Measurements from ENCODE around the gene OR5V1.
"Not testable (repeated sequence)": the region's sequence is repeated elsewhere in the genome, so short reads cannot be mapped to it uniquely, and the experiment has no call there.

Gene OR5V1

DNA sequence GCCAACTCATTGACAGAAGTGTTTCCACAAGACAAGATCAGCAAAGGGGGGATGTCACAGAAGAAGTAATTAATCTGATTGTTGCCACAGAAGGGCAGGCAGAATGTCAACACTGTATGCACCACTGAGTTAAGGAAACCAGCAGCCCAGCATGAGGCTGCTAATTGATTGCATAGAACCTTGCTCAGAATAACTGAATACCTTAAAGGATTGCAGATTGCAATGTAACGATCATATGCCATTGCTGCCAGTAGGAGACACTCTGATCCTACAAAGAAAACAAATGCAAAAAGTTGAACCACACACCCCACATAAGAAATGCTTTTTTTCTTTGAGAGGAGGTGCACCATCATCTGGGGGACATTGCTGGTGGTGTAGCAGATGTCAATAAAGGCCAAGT, 13.1 kb downstream of the OR5V1 start:
- Histone ChIP-seq H3K27me3 (ENCODE audit: insufficient read depth, low read length, poor library complexity) (peaks cover 7% of the 10 kb centered on the region), H3K4me1 (ENCODE audit: insufficient read depth, low read length) (no peaks in the 10 kb centered on the region), H3K36me3 (ENCODE audit: insufficient read depth, low read length) (no peaks in the 10 kb centered on the region), H3K4me2 (ENCODE audit: insufficient read depth, low read length) (no peak overlapping the region), H3K4me3 (ENCODE audit: low read depth in 1 of 2, low read length in 2 of 2) (no peak overlapping the region), H3K9me3 (ENCODE audit: insufficient read depth, low read length, severe bottlenecking) (no peaks in the 10 kb centered on the region), H3K79me2 (ENCODE audit: insufficient read depth, low read length) (no peaks in the 10 kb centered on the region), H2AFZ (ENCODE audit: low read depth, low read length) (no peak overlapping the region), H4K20me1 (ENCODE audit: insufficient read depth, low read length) (no peaks in the 10 kb centered on the region), H3K27ac (ENCODE audit: low read length) (no peak overlapping the region), H3K9ac (ENCODE audit: low read depth, low read length) (no peak overlapping the region)
- DNase-seq = no peak
- TF ChIP-seq EZH2 (IDR thresholded peaks at IDR 0.05; ENCODE audit: borderline replicate concordance, low read depth, low read length, severe bottlenecking) = no peak
- TF ChIP-seq, protein P1, sequence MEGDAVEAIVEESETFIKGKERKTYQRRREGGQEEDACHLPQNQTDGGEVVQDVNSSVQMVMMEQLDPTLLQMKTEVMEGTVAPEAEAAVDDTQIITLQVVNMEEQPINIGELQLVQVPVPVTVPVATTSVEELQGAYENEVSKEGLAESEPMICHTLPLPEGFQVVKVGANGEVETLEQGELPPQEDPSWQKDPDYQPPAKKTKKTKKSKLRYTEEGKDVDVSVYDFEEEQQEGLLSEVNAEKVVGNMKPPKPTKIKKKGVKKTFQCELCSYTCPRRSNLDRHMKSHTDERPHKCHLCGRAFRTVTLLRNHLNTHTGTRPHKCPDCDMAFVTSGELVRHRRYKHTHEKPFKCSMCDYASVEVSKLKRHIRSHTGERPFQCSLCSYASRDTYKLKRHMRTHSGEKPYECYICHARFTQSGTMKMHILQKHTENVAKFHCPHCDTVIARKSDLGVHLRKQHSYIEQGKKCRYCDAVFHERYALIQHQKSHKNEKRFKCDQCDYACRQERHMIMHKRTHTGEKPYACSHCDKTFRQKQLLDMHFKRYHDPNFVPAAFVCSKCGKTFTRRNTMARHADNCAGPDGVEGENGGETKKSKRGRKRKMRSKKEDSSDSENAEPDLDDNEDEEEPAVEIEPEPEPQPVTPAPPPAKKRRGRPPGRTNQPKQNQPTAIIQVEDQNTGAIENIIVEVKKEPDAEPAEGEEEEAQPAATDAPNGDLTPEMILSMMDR (IDR thresholded peaks at IDR 0.05; ENCODE audit: borderline replicate concordance, extremely low read depth, low read length, poor library complexity, severe bottlenecking) = peak; percentile 8
- no peak for ATAC-seq (ENCODE audit: insufficient read depth, low read depth)

DNA sequence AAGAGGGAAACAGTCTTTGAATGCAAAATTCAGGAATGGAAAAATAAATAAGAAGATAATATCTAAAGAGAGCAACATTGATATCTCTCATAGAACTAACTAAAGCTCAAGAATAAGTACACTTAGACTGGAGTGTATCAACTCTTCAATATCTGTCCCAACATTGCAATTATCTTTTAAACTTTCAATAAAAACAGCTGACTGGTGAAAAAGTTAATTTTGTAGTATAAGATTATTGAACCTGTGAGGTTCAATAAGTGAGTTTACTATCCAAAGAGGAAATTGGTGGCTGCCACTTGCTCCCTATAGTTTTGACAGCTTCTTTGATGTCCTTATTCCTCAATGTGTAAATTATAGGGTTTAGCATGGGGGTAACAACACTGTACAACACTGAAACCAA, 13.7 kb downstream of the OR5V1 start:
- no peaks in the 10 kb centered on the region for H3K36me3 ChIP-seq (ENCODE audit: insufficient read depth, low read length)
- H3K79me2 ChIP-seq (ENCODE audit: insufficient read depth, low read length) = no peaks in the 10 kb centered on the region
- no peak overlapping the region for H3K27ac ChIP-seq (ENCODE audit: low read length)
- no peak overlapping the region for H3K9ac ChIP-seq (ENCODE audit: low read depth, low read length)
- no peak overlapping the region for H3K4me3 ChIP-seq (ENCODE audit: low read depth in 1 of 2, low read length in 2 of 2)
- ATAC-seq (ENCODE audit: insufficient read depth, low read depth) = no peak
- no peaks in the 10 kb centered on the region for H3K9me3 ChIP-seq (ENCODE audit: insufficient read depth, low read length, severe bottlenecking)
- no peaks in the 10 kb centered on the region for H4K20me1 ChIP-seq (ENCODE audit: insufficient read depth, low read length)
- no peak for TF ChIP-seq EZH2 (IDR thresholded peaks at IDR 0.05; ENCODE audit: borderline replicate concordance, low read depth, low read length, severe bottlenecking)
- TF ChIP-seq, protein P1 (IDR thresholded peaks at IDR 0.05; ENCODE audit: borderline replicate concordance, extremely low read depth, low read length, poor library complexity, severe bottlenecking) = no peak
- peaks cover 7% of the 10 kb centered on the region for H3K27me3 ChIP-seq (ENCODE audit: insufficient read depth, low read length, poor library complexity)
- H3K4me1 ChIP-seq (ENCODE audit: insufficient read depth, low read length) = no peaks in the 10 kb centered on the region
- DNase-seq = no peak
- H3K4me2 ChIP-seq (ENCODE audit: insufficient read depth, low read length) = no peak overlapping the region
- no peak overlapping the region for H2AFZ ChIP-seq (ENCODE audit: low read depth, low read length)

DNA sequence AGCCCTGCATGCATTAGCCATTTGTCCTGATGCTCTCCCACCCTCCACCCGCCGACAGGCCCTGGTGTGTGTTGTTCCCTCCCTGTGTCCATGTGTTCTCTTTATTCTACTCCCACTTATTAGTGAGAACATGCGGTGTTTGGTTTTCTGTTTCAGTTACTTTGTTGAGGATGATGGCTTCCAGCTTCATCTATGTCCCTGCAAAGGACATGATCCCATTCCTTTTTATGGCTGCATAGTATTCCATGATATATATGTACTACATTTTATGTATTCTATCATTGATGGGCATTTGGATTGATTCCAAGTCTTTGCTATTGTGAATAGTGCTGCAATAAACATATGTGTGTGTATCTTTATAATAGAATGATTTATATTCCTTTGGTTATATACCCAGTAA, 19.3 kb downstream of the OR5V1 start:
- not testable (repeated sequence) for H4K20me1 ChIP-seq (ENCODE audit: insufficient read depth, low read length)

DNA sequence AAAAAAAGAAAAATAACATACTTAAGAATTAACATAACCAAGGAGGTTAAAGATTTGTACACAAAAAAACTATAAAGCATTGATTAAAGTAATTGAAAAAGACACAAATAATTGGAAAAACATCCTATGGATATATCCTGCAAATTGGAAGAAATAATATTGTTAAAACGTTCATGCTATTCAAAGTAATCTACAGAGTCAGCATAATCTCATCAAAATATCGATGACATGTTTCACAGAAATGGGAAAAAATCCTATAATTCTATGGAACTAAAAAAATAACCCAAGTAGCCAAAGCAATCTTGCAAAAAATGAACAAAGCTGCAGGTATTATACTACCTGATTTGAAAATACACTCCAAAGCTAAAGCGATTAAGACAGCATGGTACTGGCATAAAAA, 23.3 kb downstream of the OR5V1 start:
- TF ChIP-seq, protein P1 (IDR thresholded peaks at IDR 0.05; ENCODE audit: borderline replicate concordance, extremely low read depth, low read length, poor library complexity, severe bottlenecking) = no peak
- no peak for TF ChIP-seq EZH2 (IDR thresholded peaks at IDR 0.05; ENCODE audit: borderline replicate concordance, low read depth, low read length, severe bottlenecking)
- no peak overlapping the region for H3K9ac ChIP-seq (ENCODE audit: low read depth, low read length)
- no peak overlapping the region for H3K27ac ChIP-seq (ENCODE audit: low read length)
- no peaks in the 10 kb centered on the region for H3K9me3 ChIP-seq (ENCODE audit: insufficient read depth, low read length, severe bottlenecking)
- H3K36me3 ChIP-seq (ENCODE audit: insufficient read depth, low read length) = no peaks in the 10 kb centered on the region
- H3K4me3 ChIP-seq (ENCODE audit: low read depth in 1 of 2, low read length in 2 of 2) = no peak overlapping the region
- no peaks in the 10 kb centered on the region for H3K27me3 ChIP-seq (ENCODE audit: insufficient read depth, low read length, poor library complexity)
- H3K4me1 ChIP-seq (ENCODE audit: insufficient read depth, low read length) = no peaks in the 10 kb centered on the region
- no peaks in the 10 kb centered on the region for H3K79me2 ChIP-seq (ENCODE audit: insufficient read depth, low read length)
- DNase-seq (no peak), ATAC-seq (ENCODE audit: insufficient read depth, low read depth) (no peak)
- H4K20me1 ChIP-seq (ENCODE audit: insufficient read depth, low read length) = no peaks in the 10 kb centered on the region
- no peak overlapping the region for H2AFZ ChIP-seq (ENCODE audit: low read depth, low read length)
- H3K4me2 ChIP-seq (ENCODE audit: insufficient read depth, low read length) = no peak overlapping the region

More for the DNA sequence above, 19.3 kb downstream of the OR5V1 start:
- DNase-seq; H3K36me3 ChIP-seq (ENCODE audit: insufficient read depth, low read length); H3K4me1 ChIP-seq (ENCODE audit: insufficient read depth, low read length); H3K9ac ChIP-seq (ENCODE audit: low read depth, low read length); H3K79me2 ChIP-seq (ENCODE audit: insufficient read depth, low read length); H3K9me3 ChIP-seq (ENCODE audit: insufficient read depth, low read length, severe bottlenecking); H3K27me3 ChIP-seq (ENCODE audit: insufficient read depth, low read length, poor library complexity); H2AFZ ChIP-seq (ENCODE audit: low read depth, low read length); H3K4me3 ChIP-seq (ENCODE audit: low read depth in 1 of 2, low read length in 2 of 2); H3K4me2 ChIP-seq (ENCODE audit: insufficient read depth, low read length); ATAC-seq (ENCODE audit: insufficient read depth, low read depth); H3K27ac ChIP-seq (ENCODE audit: low read length): not testable (repeated sequence)

All from DND-41 (cell line).